ENCODE measurements around the gene SEC24B.

The SEC24B gene

DNA sequence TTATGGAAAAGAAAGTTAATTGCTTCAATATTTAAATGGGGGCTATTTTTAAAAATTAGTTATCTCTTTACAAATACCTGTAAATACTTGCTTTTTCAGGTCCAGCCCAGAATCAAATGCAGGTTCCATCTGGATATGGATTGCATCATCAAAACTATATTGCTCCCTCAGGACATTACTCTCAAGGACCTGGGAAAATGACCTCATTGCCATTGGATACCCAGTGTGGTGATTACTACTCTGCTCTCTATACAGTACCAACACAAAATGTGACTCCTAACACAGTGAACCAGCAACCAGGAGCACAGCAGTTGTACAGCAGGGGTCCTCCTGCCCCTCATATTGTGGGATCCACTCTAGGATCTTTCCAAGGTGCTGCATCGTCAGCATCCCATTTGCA, 29.2 kb downstream of the SEC24B start:
- no peak overlapping the region for H3K4me3 ChIP-seq (ENCODE audit: low read length)

GRCh38 chr4:109465069-109465468, 31.5 kb downstream of the SEC24B start:
- peaks cover 6% of the 10 kb centered on the region for H3K36me3 ChIP-seq (ENCODE audit: control insufficient read depth, insufficient read depth, low read length)

More for the DNA sequence above, 29.2 kb downstream of the SEC24B start:
- Histone ChIP-seq H4K5ac (ENCODE audit: low read length) (no peak overlapping the region), H3K36me3 (ENCODE audit: control insufficient read depth, insufficient read depth, low read length) (peaks cover 6% of the 10 kb centered on the region), H4K8ac (ENCODE audit: low read depth, low read length) (no peak overlapping the region), H3K27ac (ENCODE audit: low read depth, low read length) (no peak overlapping the region), H2BK120ac (ENCODE audit: low read depth, low read length) (no peak overlapping the region), H2BK15ac (replicated peaks; ENCODE audit: low read depth) (no peak overlapping the region), H3K4me1 (ENCODE audit: control insufficient read depth, low read depth, low read length) (no peaks in the 10 kb centered on the region), H3K23ac (ENCODE audit: low read length) (no peak overlapping the region), H3K27me3 (ENCODE audit: insufficient read depth, low read length, poor library complexity) (no peaks in the 10 kb centered on the region), H3K79me1 (ENCODE audit: low read length) (peaks cover 6% of the 10 kb centered on the region), H3K18ac (ENCODE audit: low read length) (no peak overlapping the region), H3K4ac (ENCODE audit: low read depth, low read length) (no peak overlapping the region), H2BK5ac (ENCODE audit: low read length) (no peak overlapping the region), H2AK5ac (ENCODE audit: low read length) (no peak overlapping the region), H3K9ac (ENCODE audit: low read length) (no peak overlapping the region), H3K79me2 (ENCODE audit: control insufficient read depth, insufficient read depth, low read length) (peaks cover 4% of the 10 kb centered on the region), H3K56ac (ENCODE audit: low read length) (no peak overlapping the region), H3K4me2 (ENCODE audit: low read length) (no peak overlapping the region)
- no peak for DNase-seq
- no CpG with 5 or more reads among the region's 1 CpG for WGBS (ENCODE audit: extremely low coverage, insufficient coverage, low lambda C conversion rate)

GRCh38 chr4:109469915-109470314, 36.3 kb downstream of the SEC24B start:
- Histone ChIP-seq H3K79me2 (ENCODE audit: control insufficient read depth, insufficient read depth, low read length) (peaks cover 14% of the 10 kb centered on the region), H2BK120ac (ENCODE audit: low read depth, low read length) (no peak overlapping the region), H3K27me3 (ENCODE audit: insufficient read depth, low read length, poor library complexity) (no peaks in the 10 kb centered on the region), H3K9ac (ENCODE audit: low read length) (no peak overlapping the region), H3K79me1 (ENCODE audit: low read length) (peaks cover 7% of the 10 kb centered on the region), H3K23ac (ENCODE audit: low read length) (no peak overlapping the region), H3K4me1 (ENCODE audit: control insufficient read depth, low read depth, low read length) (no peaks in the 10 kb centered on the region), H4K8ac (ENCODE audit: low read depth, low read length) (no peak overlapping the region), H3K56ac (ENCODE audit: low read length) (no peak overlapping the region), H2BK15ac (replicated peaks; ENCODE audit: low read depth) (no peak overlapping the region), H4K5ac (ENCODE audit: low read length) (no peak overlapping the region), H2AK5ac (ENCODE audit: low read length) (no peak overlapping the region), H3K4me3 (ENCODE audit: low read length) (no peak overlapping the region), H2BK5ac (ENCODE audit: low read length) (no peak overlapping the region), H3K18ac (ENCODE audit: low read length) (no peak overlapping the region), H3K36me3 (ENCODE audit: control insufficient read depth, insufficient read depth, low read length) (no peaks in the 10 kb centered on the region), H3K4me2 (ENCODE audit: low read length) (no peak overlapping the region), H3K4ac (ENCODE audit: low read depth, low read length) (no peak overlapping the region), H3K27ac (ENCODE audit: low read depth, low read length) (no peak overlapping the region)
- no peak for DNase-seq

More at GRCh38 chr4:109465069-109465468, 31.5 kb downstream of the SEC24B start:
- Histone ChIP-seq H3K4me1 (ENCODE audit: control insufficient read depth, low read depth, low read length) (no peaks in the 10 kb centered on the region), H3K27ac (ENCODE audit: low read depth, low read length) (no peak overlapping the region), H2BK5ac (ENCODE audit: low read length) (no peak overlapping the region), H2BK120ac (ENCODE audit: low read depth, low read length) (no peak overlapping the region), H2BK15ac (replicated peaks; ENCODE audit: low read depth) (no peak overlapping the region), H3K4ac (ENCODE audit: low read depth, low read length) (no peak overlapping the region), H3K9ac (ENCODE audit: low read length) (no peak overlapping the region), H3K79me2 (ENCODE audit: control insufficient read depth, insufficient read depth, low read length) (peaks cover under 1% of the 10 kb centered on the region), H3K79me1 (ENCODE audit: low read length) (peaks cover 6% of the 10 kb centered on the region), H3K23ac (ENCODE audit: low read length) (no peak overlapping the region), H3K27me3 (ENCODE audit: insufficient read depth, low read length, poor library complexity) (no peaks in the 10 kb centered on the region), H3K18ac (ENCODE audit: low read length) (no peak overlapping the region), H4K5ac (ENCODE audit: low read length) (no peak overlapping the region), H3K56ac (ENCODE audit: low read length) (no peak overlapping the region), H3K4me2 (ENCODE audit: low read length) (no peak overlapping the region), H3K4me3 (ENCODE audit: low read length) (no peak overlapping the region), H2AK5ac (ENCODE audit: low read length) (no peak overlapping the region), H4K8ac (ENCODE audit: low read depth, low read length) (no peak overlapping the region)
- no CpG with 5 or more reads among the region's 2 CpGs for WGBS (ENCODE audit: extremely low coverage, insufficient coverage, low lambda C conversion rate)
- DNase-seq = no peak

GRCh38 chr4:109472343-109472761, 38.7 kb downstream of the SEC24B start:
- Histone ChIP-seq H3K27me3 (ENCODE audit: insufficient read depth, low read length, poor library complexity) (no peaks in the 10 kb centered on the region), H3K56ac (ENCODE audit: low read length) (no peak overlapping the region), H3K79me1 (ENCODE audit: low read length) (peaks cover 7% of the 10 kb centered on the region), H4K5ac (ENCODE audit: low read length) (no peak overlapping the region), H3K4me1 (ENCODE audit: control insufficient read depth, low read depth, low read length) (no peaks in the 10 kb centered on the region), H3K18ac (ENCODE audit: low read length) (no peak overlapping the region), H2AK5ac (ENCODE audit: low read length) (no peak overlapping the region), H2BK5ac (ENCODE audit: low read length) (no peak overlapping the region), H3K4ac (ENCODE audit: low read depth, low read length) (no peak overlapping the region), H3K4me3 (ENCODE audit: low read length) (no peak overlapping the region), H3K9ac (ENCODE audit: low read length) (no peak overlapping the region), H2BK15ac (replicated peaks; ENCODE audit: low read depth) (no peak overlapping the region), H3K23ac (ENCODE audit: low read length) (no peak overlapping the region), H3K36me3 (ENCODE audit: control insufficient read depth, insufficient read depth, low read length) (no peaks in the 10 kb centered on the region), H3K4me2 (ENCODE audit: low read length) (no peak overlapping the region), H3K27ac (ENCODE audit: low read depth, low read length) (no peak overlapping the region), H4K8ac (ENCODE audit: low read depth, low read length) (no peak overlapping the region), H2BK120ac (ENCODE audit: low read depth, low read length) (no peak overlapping the region), H3K79me2 (ENCODE audit: control insufficient read depth, insufficient read depth, low read length) (peaks cover 14% of the 10 kb centered on the region)
- no peak for DNase-seq
- 100% methylated on average over 1 of the region's 3 CpGs for WGBS (ENCODE audit: extremely low coverage, insufficient coverage, low lambda C conversion rate)

GRCh38 chr4:109473824-109474223, 40.2 kb downstream of the SEC24B start:
- H3K79me2 ChIP-seq (ENCODE audit: control insufficient read depth, insufficient read depth, low read length) = peaks cover 14% of the 10 kb centered on the region

GRCh38 chr4:109486007-109486406, 52.4 kb downstream of the SEC24B start:
- H3K4me2 ChIP-seq (ENCODE audit: low read length) = no peak overlapping the region
- no peaks in the 10 kb centered on the region for H3K79me2 ChIP-seq (ENCODE audit: control insufficient read depth, insufficient read depth, low read length)
- no peak overlapping the region for H4K5ac ChIP-seq (ENCODE audit: low read length)
- no peaks in the 10 kb centered on the region for H3K36me3 ChIP-seq (ENCODE audit: control insufficient read depth, insufficient read depth, low read length)
- H3K4ac ChIP-seq (ENCODE audit: low read depth, low read length) = no peak overlapping the region
- H3K56ac ChIP-seq (ENCODE audit: low read length) = no peak overlapping the region
- H3K27ac ChIP-seq (ENCODE audit: low read depth, low read length) = no peak overlapping the region
- no peak overlapping the region for H2BK15ac ChIP-seq (replicated peaks; ENCODE audit: low read depth)
- no peak overlapping the region for H3K18ac ChIP-seq (ENCODE audit: low read length)
- no peak overlapping the region for H2BK5ac ChIP-seq (ENCODE audit: low read length)
- no peak overlapping the region for H2AK5ac ChIP-seq (ENCODE audit: low read length)
- H3K23ac ChIP-seq (ENCODE audit: low read length) = no peak overlapping the region
- no peak overlapping the region for H4K8ac ChIP-seq (ENCODE audit: low read depth, low read length)
- no peaks in the 10 kb centered on the region for H3K4me1 ChIP-seq (ENCODE audit: control insufficient read depth, low read depth, low read length)
- H3K27me3 ChIP-seq (ENCODE audit: insufficient read depth, low read length, poor library complexity) = no peaks in the 10 kb centered on the region
- DNase-seq = no peak
- no peak overlapping the region for H2BK120ac ChIP-seq (ENCODE audit: low read depth, low read length)
- H3K79me1 ChIP-seq (ENCODE audit: low read length) = peaks cover 2% of the 10 kb centered on the region
- no CpG with 5 or more reads among the region's 1 CpG for WGBS (ENCODE audit: extremely low coverage, insufficient coverage, low lambda C conversion rate)
- H3K9ac ChIP-seq (ENCODE audit: low read length) = no peak overlapping the region
- no peak overlapping the region for H3K4me3 ChIP-seq (ENCODE audit: low read length)

More at GRCh38 chr4:109473824-109474223, 40.2 kb downstream of the SEC24B start:
- H3K36me3 ChIP-seq (ENCODE audit: control insufficient read depth, insufficient read depth, low read length) = no peaks in the 10 kb centered on the region
- H3K56ac ChIP-seq (ENCODE audit: low read length) = no peak overlapping the region
- no peaks in the 10 kb centered on the region for H3K27me3 ChIP-seq (ENCODE audit: insufficient read depth, low read length, poor library complexity)
- no peak overlapping the region for H3K4ac ChIP-seq (ENCODE audit: low read depth, low read length)
- H4K5ac ChIP-seq (ENCODE audit: low read length) = no peak overlapping the region
- no peak overlapping the region for H3K4me2 ChIP-seq (ENCODE audit: low read length)
- H3K23ac ChIP-seq (ENCODE audit: low read length) = no peak overlapping the region
- H3K18ac ChIP-seq (ENCODE audit: low read length) = no peak overlapping the region
- H2AK5ac ChIP-seq (ENCODE audit: low read length) = no peak overlapping the region
- no peak overlapping the region for H3K9ac ChIP-seq (ENCODE audit: low read length)
- H3K27ac ChIP-seq (ENCODE audit: low read depth, low read length) = no peak overlapping the region
- no peak overlapping the region for H3K4me3 ChIP-seq (ENCODE audit: low read length)
- H4K8ac ChIP-seq (ENCODE audit: low read depth, low read length) = no peak overlapping the region
- H2BK5ac ChIP-seq (ENCODE audit: low read length) = no peak overlapping the region
- H2BK120ac ChIP-seq (ENCODE audit: low read depth, low read length) = no peak overlapping the region
- H3K4me1 ChIP-seq (ENCODE audit: control insufficient read depth, low read depth, low read length) = no peaks in the 10 kb centered on the region
- no CpG with 5 or more reads among the region's 1 CpG for WGBS (ENCODE audit: extremely low coverage, insufficient coverage, low lambda C conversion rate)
- H3K79me1 ChIP-seq (ENCODE audit: low read length) = peaks cover 7% of the 10 kb centered on the region
- H2BK15ac ChIP-seq (replicated peaks; ENCODE audit: low read depth) = no peak overlapping the region
- no peak for DNase-seq

Data from mesendoderm (in vitro differentiated cells).